ENCODE data around the gene RCN1.
"Not testable (repeated sequence)": the region's sequence is repeated elsewhere in the genome, so short reads cannot be mapped to it uniquely, and the experiment has no call there.

Gene RCN1

DNA sequence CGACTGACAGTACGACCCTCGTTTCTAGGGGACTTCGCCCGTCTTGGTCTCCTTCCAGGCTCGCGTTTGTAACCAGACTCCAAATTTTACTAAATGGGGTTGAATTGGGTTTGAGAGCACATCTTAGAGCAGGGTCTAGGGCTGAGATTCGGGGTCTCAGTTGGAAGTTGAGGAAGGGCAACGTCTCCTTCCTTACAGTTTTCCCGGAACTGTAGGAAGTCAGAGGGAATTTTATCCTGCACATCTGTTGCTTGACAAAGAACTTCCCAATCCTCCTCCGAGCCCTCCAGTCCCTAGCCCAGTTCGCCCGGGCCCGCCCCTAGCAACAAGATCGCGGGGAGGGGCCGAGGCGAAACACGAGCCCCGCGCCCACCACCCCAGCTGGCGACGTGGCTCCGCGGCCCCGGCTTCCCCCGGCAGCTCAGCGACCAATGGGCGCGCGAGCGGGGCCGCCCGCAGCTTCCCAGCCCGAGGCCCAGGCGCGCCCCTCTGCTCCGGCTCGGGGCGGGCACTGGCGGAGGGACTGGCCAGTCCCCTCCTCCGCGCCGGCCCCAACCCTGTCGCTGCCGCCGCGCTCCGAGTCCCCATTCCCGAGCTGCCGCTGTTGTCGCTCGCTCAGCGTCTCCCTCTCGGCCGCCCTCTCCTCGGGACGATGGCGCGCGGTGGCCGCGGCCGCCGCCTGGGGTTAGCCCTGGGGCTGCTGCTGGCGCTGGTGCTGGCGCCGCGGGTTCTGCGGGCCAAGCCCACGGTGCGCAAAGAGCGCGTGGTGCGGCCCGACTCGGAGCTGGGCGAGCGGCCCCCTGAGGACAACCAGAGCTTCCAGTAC lies at the start of gene RCN1:
TSS of gene RCN1 (plus strand) at position 530 of the 826 bp plus-strand sequence. CDS start at position 653, 123 bp downstream.
- FAIRE-seq, result no peak

DNA sequence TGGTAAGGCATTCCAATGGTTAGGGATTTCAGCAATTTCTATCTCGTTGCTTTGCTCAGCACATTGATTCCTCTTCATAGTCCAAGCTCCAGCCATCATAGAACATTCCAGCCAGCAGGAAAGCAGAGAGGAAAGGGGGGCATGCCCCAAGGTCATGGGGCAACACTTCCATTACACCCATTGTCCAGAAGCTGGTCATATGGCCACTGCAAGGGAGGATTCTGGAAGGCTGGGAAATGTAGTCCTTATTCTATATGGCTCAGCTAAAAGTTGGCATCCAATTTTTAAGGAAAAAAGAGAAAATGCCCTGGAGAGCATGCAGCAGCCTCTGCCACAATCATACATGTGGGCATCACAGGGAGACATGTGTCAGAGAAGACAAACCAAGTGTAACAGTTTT lies 47.1 kb upstream of the RCN1 start:
- FAIRE-seq, result no peak

DNA sequence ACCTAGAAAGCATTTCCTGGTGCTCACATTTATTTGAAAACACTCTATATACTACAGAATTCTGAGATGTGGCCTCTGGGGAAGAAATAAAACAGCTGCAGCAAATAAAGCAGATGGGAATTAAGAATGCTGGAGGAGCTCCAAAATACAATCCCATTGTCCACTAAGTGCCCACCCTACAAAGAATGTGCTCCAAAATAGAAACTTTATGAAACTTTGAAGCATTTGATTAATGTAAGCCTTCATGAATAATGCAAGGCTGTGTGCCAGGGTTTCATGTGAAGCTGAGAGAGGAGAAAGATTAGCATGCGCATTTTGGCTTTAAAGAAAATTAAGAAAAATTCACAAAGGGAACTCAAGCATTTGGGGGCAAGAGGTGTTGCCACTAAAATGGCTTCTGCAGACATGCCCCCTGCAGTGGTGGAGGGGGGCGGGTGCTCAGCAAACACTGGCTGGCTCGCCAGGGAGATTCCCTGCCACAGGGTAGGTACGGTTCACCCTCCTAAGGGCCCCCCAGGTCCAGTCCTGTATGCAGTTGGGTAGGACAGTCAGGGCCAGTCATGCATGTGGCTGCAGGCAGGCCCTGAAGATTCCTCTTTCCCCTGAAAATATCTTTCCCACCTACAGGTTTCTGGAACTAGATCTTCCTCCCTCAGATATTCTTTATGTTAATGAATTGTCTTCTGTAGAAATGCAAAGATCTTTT lies 46.6 kb upstream of the RCN1 start:
- no peak for FAIRE-seq

DNA sequence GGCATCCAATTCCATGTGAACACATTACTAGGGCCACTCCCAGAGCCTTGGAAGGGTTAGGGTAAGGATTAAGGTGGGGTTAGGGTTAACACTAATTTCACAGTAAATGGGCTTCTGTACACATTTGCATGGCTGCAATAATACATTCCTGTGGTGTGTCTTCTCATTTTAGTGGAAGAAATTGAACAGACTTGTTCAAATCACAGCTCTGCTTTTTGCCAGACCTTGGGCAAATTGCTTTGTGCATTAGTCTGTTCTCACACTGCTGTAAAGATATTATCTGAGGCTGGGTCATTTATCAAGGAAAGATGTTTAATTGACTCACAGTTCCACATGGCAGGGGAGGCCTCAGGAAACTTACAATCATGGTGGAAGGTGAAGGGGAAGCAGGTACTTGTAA lies 45.4 kb upstream of the RCN1 start:
- FAIRE-seq, result no peak

DNA sequence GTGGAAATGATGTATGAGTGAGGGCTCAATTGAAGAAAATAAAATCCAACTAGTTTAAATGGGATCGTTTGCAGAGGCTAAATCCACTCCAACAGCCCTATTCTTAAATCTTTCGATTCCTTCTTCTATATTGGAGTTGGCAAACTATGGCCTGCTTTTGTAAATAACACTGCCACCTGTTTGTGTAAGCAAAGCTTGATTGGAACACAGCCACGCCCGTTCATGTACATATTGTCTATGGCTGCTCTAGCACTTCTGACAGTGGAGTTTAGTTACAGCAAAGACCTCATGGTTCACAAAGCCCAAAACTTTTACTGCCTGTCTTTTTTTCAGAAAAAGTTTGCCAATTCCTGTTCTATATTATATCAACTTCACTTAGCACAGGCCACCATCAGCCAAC lies 40.6 kb upstream of the RCN1 start:
- no peak for FAIRE-seq

DNA sequence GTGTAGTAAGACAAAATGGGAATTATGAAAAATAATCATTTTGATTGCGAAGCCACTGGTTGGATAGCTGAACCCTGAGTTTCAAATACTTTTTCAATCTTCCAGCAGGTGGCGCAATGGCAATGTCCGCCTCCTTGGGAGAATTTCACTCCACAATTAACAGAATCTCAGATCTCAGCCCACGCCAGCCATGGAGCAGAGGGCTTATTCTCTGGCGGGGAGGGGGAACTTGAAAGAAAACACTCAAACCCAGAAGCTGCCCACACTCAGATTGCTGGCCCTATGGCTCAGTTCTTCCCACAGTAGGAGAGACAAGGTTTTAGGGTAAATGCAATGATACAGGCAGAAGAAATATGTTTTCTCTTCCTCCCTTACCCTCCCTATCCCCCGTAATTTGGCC lies 38.7 kb upstream of the RCN1 start:
- no peak for FAIRE-seq

DNA sequence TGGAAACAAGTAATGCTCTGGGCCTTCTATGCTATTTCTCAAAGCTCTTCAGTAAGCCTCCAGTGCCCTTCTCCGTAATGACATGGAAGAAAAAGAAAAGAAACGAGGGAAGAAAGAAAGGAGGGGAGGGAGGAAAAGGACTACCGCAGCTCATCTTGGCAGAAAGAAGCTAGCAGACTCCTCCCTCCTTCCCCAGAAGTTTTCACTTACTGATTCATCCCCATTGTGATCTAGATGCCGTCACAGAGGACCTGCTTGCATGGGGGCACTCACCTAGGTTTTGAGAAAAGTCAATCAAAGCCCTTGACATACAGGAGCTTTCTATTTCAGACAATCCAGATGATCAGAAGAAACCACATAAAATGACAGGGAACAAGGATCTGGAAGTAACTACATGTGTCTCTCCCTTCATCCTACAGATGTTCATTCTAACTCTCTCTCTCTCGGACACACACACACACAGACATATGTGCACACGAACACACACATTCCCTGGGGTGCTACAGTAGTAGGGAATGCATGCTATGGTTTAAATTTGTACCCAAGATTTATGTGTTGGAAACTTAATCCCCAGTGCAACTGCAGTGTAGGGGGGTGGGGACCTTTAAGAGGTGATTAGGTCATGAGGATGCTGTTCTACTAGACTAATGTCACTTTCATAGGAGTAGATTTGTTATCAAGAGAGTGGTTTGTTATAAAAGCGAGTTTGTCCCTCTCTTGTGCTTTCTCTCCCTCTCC lies 37.6 kb upstream of the RCN1 start:
- no peak for FAIRE-seq

DNA sequence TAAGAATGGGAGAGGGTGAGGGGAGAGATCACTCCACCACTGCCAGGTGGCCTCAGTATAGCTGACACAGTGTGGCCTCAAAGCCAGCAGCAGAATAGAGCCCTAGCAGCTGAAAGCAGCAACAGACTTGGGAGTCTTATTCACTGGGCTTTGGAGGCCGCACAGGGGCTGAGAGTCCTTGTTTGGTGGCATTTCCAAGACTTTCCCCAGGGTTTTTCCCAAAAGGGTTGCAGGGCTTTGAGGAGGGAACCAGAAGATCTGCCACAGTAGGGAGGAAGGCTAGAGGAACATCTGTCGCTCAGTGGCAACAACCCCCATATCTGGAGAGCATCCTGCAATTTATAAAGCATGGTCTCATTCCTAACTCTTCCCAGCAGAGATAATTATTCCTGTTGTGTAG lies 35.0 kb upstream of the RCN1 start:
- FAIRE-seq, result no peak

DNA sequence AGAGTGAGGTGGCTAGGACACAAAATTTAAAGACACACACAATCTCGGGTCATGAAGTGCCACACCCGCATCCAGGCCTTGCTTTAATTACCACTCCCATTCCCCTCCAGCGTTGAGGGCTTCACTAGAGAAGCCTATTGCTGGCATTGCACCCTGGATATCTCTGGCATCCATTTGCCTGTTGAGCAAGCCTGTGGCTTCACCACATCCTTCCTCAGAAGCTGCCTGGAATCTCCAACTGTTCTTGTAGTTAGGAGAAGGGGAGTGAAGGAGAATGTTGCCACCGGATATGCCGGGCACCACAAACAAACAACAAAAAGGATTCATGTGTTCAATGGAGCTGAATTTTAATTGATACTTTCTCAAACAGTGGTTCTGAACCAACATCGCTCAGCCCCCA lies 34.4 kb upstream of the RCN1 start:
- no peak for FAIRE-seq

DNA sequence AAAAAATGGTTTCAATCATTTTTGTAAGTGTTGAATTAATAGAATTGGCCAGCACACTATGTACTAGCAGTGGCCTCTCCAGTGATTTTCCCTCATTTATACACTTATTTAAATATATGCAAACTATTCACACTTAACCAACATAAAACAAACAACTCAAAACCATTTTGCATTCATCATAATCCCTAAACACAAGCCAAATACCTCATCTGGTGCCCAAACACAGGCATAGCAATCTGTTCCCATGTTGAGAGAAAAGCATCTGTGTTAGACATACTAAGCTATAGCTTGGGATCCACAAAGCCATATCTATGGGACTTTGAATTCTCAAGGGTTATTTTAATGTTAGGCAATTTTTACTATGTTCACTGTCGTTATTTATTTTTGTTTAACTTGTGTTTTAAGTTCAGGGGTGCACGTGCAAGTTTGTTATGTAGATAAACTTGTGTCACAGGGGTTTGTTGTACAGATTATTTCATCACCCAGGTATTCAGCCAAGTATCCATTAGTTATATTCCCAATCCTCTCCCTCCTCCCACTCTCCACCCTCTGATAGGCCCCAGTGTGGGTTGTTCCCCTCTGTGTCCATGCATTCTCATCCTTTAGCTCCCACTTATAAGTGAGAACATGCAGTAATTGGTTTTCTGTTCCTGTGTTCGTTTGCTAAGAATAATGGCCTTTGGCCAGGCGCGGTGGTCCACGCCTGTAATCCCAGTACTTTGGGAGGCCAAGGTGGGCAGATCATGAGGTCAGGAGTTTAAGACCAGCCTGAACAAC lies 31.0 kb upstream of the RCN1 start:
- no peak for FAIRE-seq

DNA sequence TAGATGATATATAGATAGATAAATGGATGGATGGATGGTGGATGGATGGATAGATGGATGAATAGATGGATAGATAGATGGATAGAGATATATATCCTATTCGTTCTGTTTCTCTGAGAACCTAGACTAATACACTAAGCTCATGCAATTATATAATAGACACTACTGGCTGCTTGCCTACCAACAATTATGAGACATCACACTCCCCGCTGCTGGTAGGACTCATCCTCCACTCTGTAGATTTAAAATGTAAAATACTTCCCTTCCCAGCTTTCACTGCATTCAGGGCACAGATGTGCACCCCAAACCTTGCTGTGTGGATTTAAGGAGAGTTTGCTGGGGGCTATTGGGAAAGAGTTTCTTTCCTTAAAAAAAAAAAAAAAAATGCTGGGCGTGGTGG lies 28.3 kb upstream of the RCN1 start:
- FAIRE-seq, result no peak

DNA sequence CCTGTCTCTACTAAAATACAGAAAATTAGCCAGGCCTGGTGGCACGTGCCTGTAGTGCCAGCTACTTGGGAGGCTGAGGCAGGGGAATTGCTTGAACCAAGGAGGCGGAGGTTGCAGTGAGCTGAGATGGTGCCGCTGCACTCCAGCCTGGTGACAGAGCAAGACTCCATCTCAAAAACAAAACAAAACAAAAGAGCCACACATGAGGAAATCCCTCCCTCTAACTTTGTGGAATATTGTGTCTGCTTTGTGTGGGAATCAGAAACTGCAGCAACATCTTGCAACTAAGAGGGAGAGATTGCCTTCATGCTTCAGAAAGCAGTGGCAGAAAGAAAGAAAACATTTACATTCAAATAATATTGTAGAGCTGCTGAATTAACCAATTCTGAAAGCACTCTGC lies 27.8 kb upstream of the RCN1 start:
- FAIRE-seq, result not testable (repeated sequence)

DNA sequence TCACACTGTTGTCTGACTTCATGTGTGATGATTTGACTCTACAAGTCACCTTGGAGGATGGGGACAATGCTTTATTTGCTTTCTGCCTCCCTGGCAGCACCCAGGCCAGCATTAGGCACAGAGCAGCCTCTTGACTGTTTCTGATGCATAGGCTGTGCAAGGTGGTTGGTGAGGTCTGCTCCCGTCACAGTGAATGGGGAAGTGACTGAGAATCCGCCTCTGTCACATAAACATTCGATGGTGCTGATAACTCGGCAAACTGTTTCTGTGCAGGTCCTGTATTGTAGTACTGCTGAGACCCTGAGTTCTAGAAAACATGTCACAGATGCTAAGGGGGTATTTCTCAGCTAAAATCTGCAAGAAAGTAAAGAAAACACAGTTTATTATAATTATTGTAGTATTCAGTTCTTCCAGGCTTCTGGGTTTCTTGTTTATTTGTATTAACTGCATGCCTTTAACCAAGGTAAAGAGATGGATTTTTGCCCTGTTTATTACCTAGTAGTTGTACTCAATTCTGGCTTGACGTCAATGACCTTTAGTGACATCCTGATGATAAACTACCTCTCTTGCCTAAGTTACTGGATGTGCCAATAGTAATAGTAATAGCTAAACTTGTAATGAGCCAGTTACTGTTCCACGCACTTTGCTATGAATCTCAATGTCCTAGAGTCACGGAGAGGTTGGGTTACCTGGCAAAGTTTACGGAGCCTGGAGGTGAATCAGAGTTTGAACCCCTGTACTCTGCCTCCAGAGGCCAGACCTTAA lies 24.8 kb upstream of the RCN1 start:
- FAIRE-seq, result no peak

DNA sequence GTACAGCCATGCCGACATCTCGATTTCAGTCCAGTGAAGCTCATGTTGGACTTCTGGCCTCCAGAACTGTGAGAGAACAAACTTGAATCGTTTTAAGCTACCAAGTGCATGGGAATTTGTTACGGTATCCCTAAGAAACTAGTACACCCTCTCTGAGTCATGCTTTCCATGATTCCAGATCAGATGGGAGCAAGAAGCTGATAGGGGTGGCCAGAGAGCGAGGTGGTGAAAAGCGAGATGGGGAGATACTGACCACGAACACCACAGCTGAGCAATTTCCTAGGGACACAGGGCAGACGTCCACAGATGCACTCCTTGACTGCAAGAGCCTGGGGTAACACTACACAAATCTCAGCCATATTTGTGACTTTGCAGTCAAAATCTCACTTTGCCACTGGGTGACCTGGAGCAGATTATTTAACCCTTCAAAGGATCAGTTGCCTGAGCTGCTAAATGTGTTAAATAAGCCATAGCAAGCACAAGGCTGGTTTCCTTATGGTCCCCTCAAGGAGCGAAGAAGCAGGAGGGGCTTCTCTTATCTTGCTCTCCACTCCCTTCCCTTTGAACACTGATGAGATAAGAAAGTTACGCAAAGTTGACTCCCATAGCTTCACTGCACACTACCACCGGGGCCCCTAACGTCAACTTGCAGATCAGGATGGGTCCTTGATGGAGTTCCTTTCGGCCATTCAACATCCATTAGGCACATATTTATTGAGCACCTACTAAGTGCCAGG lies 22.6 kb upstream of the RCN1 start:
- FAIRE-seq, result no peak

DNA sequence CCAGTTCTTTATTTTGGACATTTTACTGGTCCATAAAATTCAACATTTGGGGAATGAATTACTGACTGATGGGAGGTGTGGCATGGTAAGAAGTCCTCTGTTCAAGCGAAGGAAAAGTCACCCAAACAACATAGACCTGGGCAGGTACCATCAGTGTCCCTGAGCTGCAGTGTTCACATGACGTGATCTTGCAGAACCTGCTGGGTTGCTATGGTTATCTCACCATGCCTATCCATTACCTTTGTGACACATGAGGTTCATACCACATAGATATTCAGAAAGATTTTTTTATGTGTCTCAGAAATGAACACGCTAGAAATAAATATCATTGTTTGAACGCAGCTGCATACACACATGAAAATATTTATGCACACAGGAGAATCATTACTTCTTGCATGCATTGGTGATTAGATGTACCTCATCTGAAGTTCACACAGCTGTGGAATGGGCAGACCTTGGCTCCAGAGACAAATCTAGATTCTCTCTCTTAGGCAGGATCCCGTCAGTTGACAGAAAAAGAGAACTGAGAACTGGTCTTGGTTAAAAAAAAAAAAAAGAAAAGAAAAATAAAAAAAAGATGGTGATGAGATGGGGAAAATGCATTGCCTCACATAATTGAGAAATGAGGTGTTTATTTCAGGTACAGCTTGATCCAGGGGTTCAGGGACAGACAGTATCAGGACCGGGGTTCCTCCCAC lies 21.4 kb upstream of the RCN1 start:
- FAIRE-seq, result no peak

DNA sequence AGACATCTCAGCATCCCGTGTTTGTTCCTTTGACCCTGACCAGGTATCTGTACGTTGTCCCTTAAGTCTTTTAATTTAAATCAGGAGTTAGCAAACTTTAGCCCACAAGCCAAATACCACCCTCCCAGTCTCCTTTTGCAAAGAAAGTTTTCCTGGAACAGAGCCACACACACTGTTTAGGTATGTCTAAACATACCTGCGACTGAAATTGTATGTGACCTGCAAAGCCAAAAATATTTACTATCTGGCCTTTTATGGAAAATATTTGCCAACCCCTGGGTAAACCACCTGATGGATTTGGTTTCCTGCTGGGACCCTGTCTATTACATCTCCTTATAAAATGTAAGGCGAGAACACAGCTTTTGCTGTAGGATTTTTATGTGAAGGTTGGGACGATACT lies 20.2 kb upstream of the RCN1 start:
- FAIRE-seq, result no peak

DNA sequence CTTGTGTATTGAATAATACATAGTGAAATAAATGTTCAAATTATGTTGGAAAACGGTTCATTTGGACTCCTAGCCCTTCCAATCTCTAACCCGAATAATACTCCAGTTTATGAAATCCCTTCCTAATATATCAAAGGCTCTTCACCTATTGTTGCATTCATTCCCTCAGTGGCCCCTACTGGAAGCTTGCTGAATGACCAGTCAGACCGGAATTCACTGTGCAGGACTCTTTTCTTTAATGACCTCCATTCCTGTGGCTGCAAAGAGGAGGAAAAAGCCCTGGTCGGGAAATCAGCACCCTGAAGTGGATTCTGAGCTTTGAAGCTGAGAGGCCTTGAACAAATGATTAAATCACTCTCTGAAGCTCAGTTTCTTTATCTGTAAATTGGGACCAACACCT lies 19.1 kb upstream of the RCN1 start:
- no peak for FAIRE-seq

DNA sequence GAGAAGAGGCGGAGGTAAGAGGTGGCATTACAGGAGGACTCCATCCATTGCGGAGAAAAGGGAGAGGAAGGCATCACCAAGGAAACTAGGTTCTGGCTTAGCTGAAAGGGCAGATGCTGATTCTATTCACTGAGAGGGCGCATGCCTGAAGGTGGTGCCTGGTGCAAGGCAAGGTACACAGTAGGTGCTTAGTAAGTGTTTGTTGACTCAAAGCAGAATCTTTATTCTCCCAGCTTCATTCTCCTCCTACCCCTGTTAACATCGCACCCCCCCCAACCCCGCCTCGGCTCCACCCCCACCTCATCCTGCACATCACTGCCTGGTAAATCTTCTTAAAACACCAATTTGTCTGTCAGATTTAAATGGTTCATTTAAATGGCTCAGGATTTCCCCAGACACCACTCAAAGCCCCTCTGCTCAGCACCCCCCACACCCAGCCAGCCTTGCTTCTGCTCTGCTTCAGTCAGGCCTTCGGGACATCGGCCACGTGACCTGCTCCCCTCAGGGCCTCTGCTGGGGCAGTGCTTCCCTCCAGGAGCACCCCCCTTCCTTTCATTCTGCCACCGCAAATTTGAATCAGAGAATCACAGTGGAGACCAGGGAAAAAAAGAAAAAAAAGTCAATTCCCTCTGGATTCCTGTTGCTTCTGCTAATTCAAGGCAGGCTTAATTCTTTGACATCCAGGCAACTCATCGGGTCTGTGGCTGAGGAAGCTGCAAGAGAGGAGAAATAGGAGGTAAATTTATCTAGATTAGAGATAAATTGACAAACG lies 17.8 kb upstream of the RCN1 start:
- no peak for FAIRE-seq

DNA sequence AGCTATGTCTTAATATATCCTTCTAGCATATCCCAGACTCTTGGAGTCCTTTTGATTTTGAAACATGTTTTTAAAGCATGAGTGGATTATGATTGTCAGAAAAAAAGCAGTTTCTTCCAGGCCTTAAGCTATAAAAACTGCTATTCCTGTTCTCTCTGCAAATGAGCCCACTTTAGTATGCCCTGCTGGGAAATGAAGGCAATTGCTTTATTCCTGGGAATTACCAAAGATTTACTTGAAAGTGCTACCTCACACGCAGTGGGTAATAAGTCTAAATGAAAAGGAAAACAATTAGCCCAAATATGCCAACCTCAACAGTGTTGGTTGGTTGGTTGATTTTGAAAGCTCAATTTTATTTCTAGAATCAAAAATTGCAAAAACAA lies 17.2 kb upstream of the RCN1 start:
- FAIRE-seq, result no peak

DNA sequence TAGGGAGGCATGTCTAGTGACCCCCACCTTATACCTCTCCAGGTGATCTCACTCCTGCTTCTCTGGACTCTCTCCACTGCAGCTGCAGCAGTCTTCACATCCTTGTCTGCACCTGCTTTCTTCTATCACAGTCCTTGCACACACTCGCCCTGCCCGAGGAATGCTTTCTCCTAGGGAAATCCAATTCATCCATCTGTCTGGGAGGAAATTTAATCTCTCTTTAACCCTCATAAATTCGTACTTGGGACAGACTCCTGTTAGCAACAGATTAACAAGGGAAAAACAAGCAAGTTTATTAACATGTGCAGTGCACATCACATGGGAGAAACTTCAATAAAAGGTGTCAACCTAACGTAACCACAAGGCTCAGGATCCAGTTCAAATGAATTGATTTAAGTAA lies 11.3 kb upstream of the RCN1 start:
- no peak for FAIRE-seq

All from A204.1 (cell line).